ENCODE measurements around the gene SPRTN.
A peak's percentile ranks its signal among the peaks of the same experiment; 100 is the strongest.

The SPRTN gene

DNA sequence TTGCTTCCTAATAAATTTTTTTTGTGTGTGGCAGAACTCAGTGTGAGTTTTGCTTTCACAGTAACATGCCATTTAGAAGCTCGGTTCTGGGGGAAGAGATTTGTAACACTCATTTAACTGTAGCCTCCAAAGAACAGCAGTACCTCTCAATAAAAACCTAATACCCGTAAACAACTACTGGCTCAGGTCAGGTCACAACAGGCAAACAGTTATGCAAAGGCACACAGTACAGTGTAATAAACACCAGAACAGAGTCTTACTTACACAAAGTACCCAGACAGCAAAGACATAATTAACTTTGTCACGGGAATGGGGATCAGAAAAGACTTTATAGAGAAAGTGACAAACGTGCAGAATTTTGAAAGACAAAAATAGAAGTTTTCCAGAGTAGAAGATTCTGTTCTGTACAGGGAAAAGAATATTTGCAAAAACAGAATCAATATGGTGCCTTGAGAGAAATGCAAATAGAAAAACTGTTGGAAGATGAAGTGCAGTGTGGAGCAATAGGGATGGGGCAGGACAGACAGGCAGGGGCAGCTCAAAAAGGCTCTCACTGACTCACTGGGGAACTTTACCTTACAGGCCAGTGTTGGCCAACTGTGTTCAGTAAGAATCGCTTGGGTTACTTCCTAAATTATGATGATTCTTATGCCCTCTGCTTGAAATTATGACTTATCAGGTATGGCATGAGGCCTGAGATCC is 45.2 kb downstream of the SPRTN start:
- no peak for DNase-seq

DNA sequence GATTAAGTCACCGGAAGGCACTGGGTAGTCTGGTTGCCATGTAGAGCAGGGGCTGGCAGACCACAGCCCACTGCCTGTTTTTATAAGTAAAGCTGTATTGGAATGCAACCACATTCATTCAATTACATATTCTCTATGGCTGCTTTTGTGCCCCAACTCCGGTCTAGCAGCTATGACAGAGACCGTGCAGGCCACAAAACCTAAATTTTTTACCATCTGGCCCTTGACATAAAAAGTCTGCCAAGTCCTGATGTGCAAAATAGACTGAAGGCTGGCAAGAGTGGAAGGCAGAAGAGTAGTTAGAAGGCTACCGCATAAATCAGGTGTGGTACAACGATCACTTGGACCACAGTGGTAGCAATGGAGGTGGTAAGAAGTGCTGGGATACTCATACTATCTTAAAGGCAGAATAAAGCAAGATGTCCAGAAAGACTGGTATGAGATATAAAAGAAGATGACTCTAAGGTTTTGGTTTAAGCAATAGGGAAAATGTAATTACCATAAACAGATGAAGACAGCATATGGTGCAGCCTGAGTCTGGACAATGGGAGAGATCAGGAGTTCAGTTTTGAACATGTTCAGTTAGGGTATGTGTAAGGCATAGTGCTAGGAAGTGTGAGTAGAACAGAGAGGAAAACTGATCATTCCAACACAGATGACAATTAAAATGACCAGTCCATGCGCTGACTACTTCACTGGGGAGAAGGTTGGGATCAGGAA is 46.8 kb downstream of the SPRTN start:
- DNase-seq: no peak

DNA sequence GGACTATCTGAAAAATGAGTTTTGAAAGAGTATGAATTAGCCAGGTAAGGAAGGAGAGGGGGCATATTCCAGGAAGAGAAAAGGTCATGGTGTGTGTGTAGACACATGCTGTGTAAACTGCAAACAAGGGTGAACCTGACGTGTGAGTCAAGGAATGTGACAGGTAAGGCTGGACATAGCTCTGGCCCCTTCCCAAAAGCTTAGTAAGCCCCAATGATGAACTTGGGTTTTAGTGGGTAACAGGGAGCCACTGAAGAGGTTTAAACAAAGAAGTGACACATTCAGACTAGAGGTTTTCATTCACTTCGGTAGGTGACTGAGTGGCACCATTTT is 47.3 kb downstream of the SPRTN start:
- DNase-seq: no peak

GRCh38 chr1:231386466-231386865 is 48.4 kb downstream of the SPRTN start:
- no peak for DNase-seq

DNA sequence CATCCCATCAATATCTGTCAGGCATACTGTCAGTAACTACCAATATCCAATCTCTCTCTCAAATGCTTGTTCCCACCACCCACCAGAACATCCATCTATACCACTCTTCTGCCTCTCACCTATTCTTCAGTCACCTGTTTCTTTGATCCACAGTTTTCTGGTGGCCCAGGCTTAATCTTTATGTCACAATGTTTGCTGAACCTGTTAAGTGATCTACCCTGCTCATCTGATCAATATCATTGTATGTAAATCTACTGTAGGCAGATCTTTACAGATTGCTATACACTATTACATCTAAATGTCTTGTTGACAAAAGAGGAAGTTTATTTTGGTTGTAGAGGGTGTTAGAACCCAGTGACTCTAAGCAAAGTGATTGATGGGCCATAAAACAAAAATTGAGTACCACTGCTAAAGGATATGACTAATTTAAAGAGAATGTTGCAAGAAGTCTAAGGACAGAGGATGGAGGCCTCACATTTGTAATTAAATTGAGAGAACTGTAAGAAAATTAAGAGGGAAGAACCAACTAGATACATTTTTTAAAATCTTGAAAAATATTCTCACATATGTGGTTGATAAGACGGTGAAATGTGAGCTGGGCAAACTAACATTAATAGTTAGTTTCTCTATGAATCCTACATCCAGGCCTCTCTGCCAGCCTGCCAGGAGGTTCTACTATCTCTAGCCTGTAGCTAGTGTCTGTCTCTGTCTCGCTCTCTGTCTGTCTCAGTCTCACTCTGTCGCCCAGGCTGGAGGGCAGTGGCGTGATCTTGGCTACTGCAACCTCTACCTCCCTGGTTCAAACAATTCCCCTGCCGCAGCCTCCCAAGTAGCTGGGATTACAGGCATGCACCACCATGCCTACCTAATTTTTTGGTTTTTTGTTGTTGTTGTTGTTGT is 49.9 kb downstream of the SPRTN start:
- DNase-seq: peak; percentile 55

DNA sequence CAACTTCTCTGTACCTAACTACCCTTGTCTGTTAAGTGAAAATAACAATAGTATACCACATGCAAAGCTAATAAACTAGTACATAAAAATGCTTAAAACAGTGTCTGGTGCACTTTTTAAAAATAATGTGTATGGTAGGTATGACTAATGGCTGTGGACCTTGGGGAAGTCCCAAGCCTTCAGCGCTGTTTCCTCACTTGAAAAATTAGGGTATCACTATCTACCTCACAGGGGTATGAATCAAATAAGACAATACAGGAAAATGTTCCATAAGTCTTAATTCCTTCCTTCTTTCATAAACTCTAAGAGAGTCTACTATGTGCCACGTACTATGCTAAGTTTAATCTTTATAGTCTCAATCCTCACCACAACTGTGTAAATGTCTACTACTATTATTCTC is 52.0 kb downstream of the SPRTN start:
- peak; percentile 24 for DNase-seq

- DNase-seq: no peak
Measured at GRCh38 chr1:231392389-231393131, 54.5 kb downstream of the SPRTN start.

GRCh38 chr1:231393668-231394067 is 55.6 kb downstream of the SPRTN start:
- no peak for DNase-seq

- DNase-seq: no peak
Measured at GRCh38 chr1:231395076-231395997, 57.2 kb downstream of the SPRTN start.

DNA sequence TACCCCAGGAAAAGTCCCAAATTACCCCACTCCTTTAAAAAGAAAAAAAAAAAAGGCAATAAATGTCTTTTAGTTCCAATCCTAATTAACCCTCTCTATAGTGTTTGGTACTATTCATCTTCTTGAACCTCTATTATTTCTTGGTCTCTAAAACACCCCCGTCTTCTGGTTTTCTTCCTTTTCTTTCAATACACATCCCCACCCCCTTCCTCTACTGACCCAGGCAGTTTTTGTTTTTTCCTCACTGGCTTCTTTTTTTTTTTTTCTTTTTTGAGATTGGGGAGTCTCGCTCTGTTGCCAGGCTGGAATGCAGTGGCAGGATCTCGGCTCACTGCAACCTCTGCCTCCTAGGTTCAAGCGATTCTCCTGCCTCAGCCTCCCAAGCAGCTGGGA is 57.9 kb downstream of the SPRTN start:
- no peak for DNase-seq

- no peak for DNase-seq
Measured at GRCh38 chr1:231396643-231397042, 58.5 kb downstream of the SPRTN start.

GRCh38 chr1:231397886-231398671 is 60.0 kb downstream of the SPRTN start:
- no peak for DNase-seq

DNA sequence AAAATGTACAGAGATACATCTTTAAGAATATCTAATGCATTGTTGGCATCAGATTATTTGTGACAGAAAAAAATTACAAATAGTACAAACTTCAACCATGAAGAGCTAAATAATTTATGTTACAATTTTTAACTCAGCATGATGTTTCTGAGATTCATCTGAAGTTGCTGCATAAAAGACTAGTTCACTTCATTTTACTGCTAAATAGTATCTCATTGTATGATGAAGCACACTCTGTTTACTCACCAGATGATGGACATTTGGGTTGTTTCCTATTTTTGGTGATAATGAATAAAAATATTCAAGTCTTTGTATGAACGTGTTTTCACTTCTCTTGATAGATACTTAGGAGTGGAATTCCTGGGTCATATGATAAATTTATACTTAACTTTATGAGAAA is 63.4 kb downstream of the SPRTN start:
- no peak for DNase-seq

DNA sequence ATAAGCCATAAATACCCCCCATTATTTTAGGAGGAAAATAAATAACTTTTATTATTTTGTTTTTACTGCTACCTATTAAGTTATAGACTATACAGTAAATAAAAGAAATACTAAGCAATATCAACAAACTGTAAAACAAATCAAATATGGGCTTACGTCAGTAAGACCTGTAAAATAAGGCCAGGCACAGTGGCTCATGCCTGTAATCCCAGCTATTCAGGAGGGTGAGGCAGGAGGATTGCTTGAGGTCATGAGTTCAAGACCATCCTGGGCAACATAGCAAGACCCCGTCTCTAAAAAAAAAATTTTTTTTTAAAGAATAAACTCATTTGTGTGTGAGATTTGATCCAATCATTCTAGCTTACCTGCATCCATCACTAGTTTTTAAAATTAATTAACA is 66.2 kb downstream of the SPRTN start:
- no peak for DNase-seq

Data from activated CD4-positive, alpha-beta T cell treated with anti-CD3 and anti-CD28 coated beads, Interleukin-2, amount 50 U/mL, for 16 hours (primary cell).